Mesenchymal stem cell (in vitro differentiated cells and primary cell): ENCODE results near the gene TENM4.

Source experiments
- DNase-seq: peaks from one replicate; pipeline ENCODE4 v3.0.0-alpha.2; 2013
- H2AFZ ChIP-seq: one replicate; pipeline ENCODE4 v1.6.1; 2013; ENCODE audit warnings: low read depth, mild to moderate bottlenecking, control low read depth, inconsistent platforms, low read length, moderate library complexity
- H2AK5ac ChIP-seq: 2 replicates; pipeline ENCODE4 v1.6.1; 2013; ENCODE audit warnings: low read length, moderate library complexity, mild to moderate bottlenecking, inconsistent platforms; ENCODE audit not compliant: severe bottlenecking
- H2BK120ac ChIP-seq: one replicate; pipeline ENCODE4 v1.6.1; 2013; ENCODE audit warnings: low read depth, mild to moderate bottlenecking, inconsistent platforms, low read length, moderate library complexity
- H2BK12ac ChIP-seq, 2 experiments: one replicate each; pipeline ENCODE4 v1.6.1; 2013; ENCODE audit warnings: inconsistent platforms in 2 of 2, low read length in 2 of 2, mild to moderate bottlenecking in 2 of 2, moderate library complexity in 2 of 2, control low read depth in 1 of 2
- H2BK15ac ChIP-seq: one replicate; pipeline ENCODE4 v1.6.1; 2013; ENCODE audit warnings: mild to moderate bottlenecking, low read depth, inconsistent platforms; ENCODE audit not compliant: poor library complexity, severe bottlenecking
- H2BK5ac ChIP-seq: 2 replicates; pipeline ENCODE4 v1.6.1; 2013; ENCODE audit warnings: low read depth, mild to moderate bottlenecking, low read length, control low read depth, inconsistent platforms; ENCODE audit not compliant: poor library complexity, severe bottlenecking
- H3K14ac ChIP-seq, 2 experiments: one replicate each; pipeline ENCODE4 v1.6.1; 2013; ENCODE audit warnings: inconsistent platforms in 2 of 2, low read length in 2 of 2, control low read depth in 1 of 2, mild to moderate bottlenecking in 1 of 2, moderate library complexity in 1 of 2
- H3K18ac ChIP-seq, 2 experiments: one replicate each; pipeline ENCODE4 v1.6.1; 2013; ENCODE audit warnings: inconsistent platforms in 2 of 2, low read length in 2 of 2, control low read depth in 1 of 2, low read depth in 1 of 2, mild to moderate bottlenecking in 1 of 2
- H3K23ac ChIP-seq, 2 experiments: one replicate each; pipeline ENCODE4 v1.6.1; 2013; ENCODE audit warnings: inconsistent platforms in 2 of 2, low read length in 2 of 2, mild to moderate bottlenecking in 2 of 2, moderate library complexity in 2 of 2, control low read depth in 1 of 2
- H3K27ac ChIP-seq: 2 replicates; pipeline ENCODE4 v1.5.1; 2013; ENCODE audit warnings: mild to moderate bottlenecking, moderate library complexity, low read length, control low read depth, inconsistent platforms; ENCODE audit not compliant: poor library complexity, severe bottlenecking
- H3K27me3 ChIP-seq, 2 experiments: 2 replicates each; pipeline versions ENCODE4 v1.6.1 to v1.7.0; 2013; ENCODE audit warnings: low read length in 2 of 2, mild to moderate bottlenecking in 2 of 2, moderate library complexity in 2 of 2, control low read depth in 1 of 2, inconsistent platforms in 1 of 2; ENCODE audit not compliant: control insufficient read depth in 1 of 2, insufficient read depth in 1 of 2
- H3K36me3 ChIP-seq, 2 experiments: 2 replicates each; pipeline versions ENCODE4 v1.6.1 to v1.7.0; 2013; ENCODE audit warnings: low read length in 2 of 2, control low read depth in 1 of 2, inconsistent platforms in 1 of 2, low read depth in 1 of 2, mild to moderate bottlenecking in 1 of 2; ENCODE audit not compliant: insufficient read depth in 2 of 2, control insufficient read depth in 1 of 2
- H3K4ac ChIP-seq, 2 experiments: one replicate each; pipeline ENCODE4 v1.6.1; 2013; ENCODE audit warnings: inconsistent platforms in 2 of 2, low read length in 2 of 2, mild to moderate bottlenecking in 2 of 2, moderate library complexity in 2 of 2, control low read depth in 1 of 2, low read depth in 1 of 2
- H3K4me1 ChIP-seq: 2 replicates; pipeline ENCODE4 v1.6.1; 2013; ENCODE audit warnings: low read depth, low read length, control low read depth; ENCODE audit not compliant: control insufficient read depth, insufficient read depth
- H3K4me2 ChIP-seq: 2 replicates; pipeline ENCODE4 v1.6.1; 2013; ENCODE audit warnings: low read length, mild to moderate bottlenecking, inconsistent platforms; ENCODE audit not compliant: poor library complexity, severe bottlenecking
- H3K4me3 ChIP-seq, 2 experiments: 2 replicates each; pipeline versions ENCODE4 v1.5.1 to v1.7.0; 2013; ENCODE audit warnings: low read length in 2 of 2, mild to moderate bottlenecking in 2 of 2, control low read depth in 1 of 2, low read depth in 1 of 2; ENCODE audit not compliant: insufficient read depth in 1 of 2
- H3K79me1 ChIP-seq: replicated peaks from 2 replicates; pipeline ENCODE4 v1.6.1; 2013; ENCODE audit warnings: mild to moderate bottlenecking, control low read depth, low read length, inconsistent platforms; ENCODE audit not compliant: poor library complexity, severe bottlenecking
- H3K9ac ChIP-seq: 2 replicates; pipeline ENCODE4 v1.7.0; 2013; ENCODE audit warnings: mild to moderate bottlenecking, low read length, moderate library complexity
- H3K9me3 ChIP-seq: 2 replicates; pipeline ENCODE4 v1.7.0; 2013; ENCODE audit warnings: mild to moderate bottlenecking, low read length; ENCODE audit not compliant: control insufficient read depth
- H4K8ac ChIP-seq: one replicate; pipeline ENCODE4 v1.6.1; 2013; ENCODE audit warnings: inconsistent platforms, mild to moderate bottlenecking, low read length, moderate library complexity
- H4K91ac ChIP-seq: one replicate; pipeline ENCODE4 v1.6.1; 2013; ENCODE audit warnings: mild to moderate bottlenecking, low read length, inconsistent platforms
- WGBS: methylation state at CpG from one replicate; pipeline ENCODE4 v1.1.7; 2013; ENCODE audit warnings: mixed read lengths; 5-methylcytosine and 5-hydroxymethylcytosine counted together

The TENM4 gene

DNA sequence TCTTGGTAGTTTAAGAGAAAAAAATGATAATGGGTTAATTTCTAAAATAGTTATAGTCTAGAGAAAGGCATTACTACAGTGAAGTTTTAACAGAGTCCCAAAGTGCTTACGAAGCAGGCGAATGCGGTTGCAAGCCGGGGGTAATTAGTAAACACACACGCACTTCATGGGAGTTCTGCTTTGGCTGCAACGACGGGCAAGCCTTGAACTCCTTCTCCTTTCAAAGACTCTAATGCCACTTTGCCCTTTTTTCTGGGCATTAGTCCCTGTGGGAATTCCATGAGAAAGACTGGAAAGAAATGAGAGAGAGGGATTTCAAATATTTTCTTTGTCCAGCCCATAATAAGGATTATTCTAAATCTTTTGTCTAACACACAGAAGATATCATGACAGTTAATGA is 66.1 kb downstream of the TENM4 start:
- Histone ChIP-seq H3K79me1 (no peaks in the 10 kb centered on the region), H2AK5ac (no peak overlapping the region), H2AFZ (no peak overlapping the region), H4K8ac (no peak overlapping the region), H3K4me2 (no peak overlapping the region), H3K4me1 (no peaks in the 10 kb centered on the region), H2BK120ac (no peak overlapping the region), H3K14ac (no peak overlapping the region), H3K9ac (no peak overlapping the region), H2BK15ac (no peak overlapping the region), H3K27ac (no peak overlapping the region), H3K4me3 (no peak overlapping the region), H3K27me3 (peaks cover 0 to 4% of the 10 kb centered on the region in 2 experiments), H4K91ac (no peak overlapping the region), H3K36me3 (no peaks in the 10 kb centered on the region), H3K18ac (no peak overlapping the region), H3K9me3 (no peaks in the 10 kb centered on the region), H2BK5ac (no peak overlapping the region), H3K4ac (no peak overlapping the region), H2BK12ac (no peak overlapping the region), H3K23ac (no peak overlapping the region)
- DNase-seq, result no peak
- 48% methylated on average over 7 of the region's 7 CpGs for WGBS

- Histone ChIP-seq H2AK5ac (no peak overlapping the region), H3K27ac (no peak overlapping the region), H2BK12ac (no peak overlapping the region), H3K4me1 (no peaks in the 10 kb centered on the region), H2AFZ (no peak overlapping the region), H3K23ac (no peak overlapping the region), H3K27me3 (peaks cover 0 to 4% of the 10 kb centered on the region in 2 experiments), H3K18ac (no peak overlapping the region), H3K79me1 (no peaks in the 10 kb centered on the region), H3K4me3 (no peak overlapping the region), H3K4ac (no peak overlapping the region), H4K8ac (no peak overlapping the region), H2BK120ac (no peak overlapping the region), H2BK15ac (no peak overlapping the region), H3K9ac (no peak overlapping the region), H3K4me2 (no peak overlapping the region), H4K91ac (no peak overlapping the region), H3K14ac (no peak overlapping the region), H3K36me3 (no peaks in the 10 kb centered on the region), H3K9me3 (no peaks in the 10 kb centered on the region), H2BK5ac (no peak overlapping the region)
- no peak for DNase-seq
- 50% methylated on average over 1 of the region's 2 CpGs for WGBS
Observed at GRCh38 chr11:79371724-79372123, 69.1 kb downstream of the TENM4 start.

GRCh38 chr11:79371152-79371551 is 69.7 kb downstream of the TENM4 start:
- peaks cover 0 to 4% of the 10 kb centered on the region in 2 experiments for H3K27me3 ChIP-seq
- H3K9me3 ChIP-seq, result no peaks in the 10 kb centered on the region
- H3K4ac ChIP-seq, result no peak overlapping the region
- 29% methylated on average over 1 of the region's 1 CpG for WGBS
- no peak overlapping the region for H3K27ac ChIP-seq
- H3K9ac ChIP-seq, result no peak overlapping the region
- H4K8ac ChIP-seq, result no peak overlapping the region
- no peak overlapping the region for H3K4me3 ChIP-seq
- no peaks in the 10 kb centered on the region for H3K36me3 ChIP-seq
- H2AFZ ChIP-seq, result no peak overlapping the region
- no peak overlapping the region for H2BK15ac ChIP-seq
- no peaks in the 10 kb centered on the region for H3K4me1 ChIP-seq
- H3K14ac ChIP-seq, result no peak overlapping the region
- no peak overlapping the region for H3K4me2 ChIP-seq
- H3K23ac ChIP-seq, result peak overlapping the region in 1 of 2 experiments; percentile 6
- DNase-seq, result no peak
- no peak overlapping the region for H3K18ac ChIP-seq
- H2BK120ac ChIP-seq, result no peak overlapping the region
- H4K91ac ChIP-seq, result peak overlapping the region; percentile 28
- H2BK12ac ChIP-seq, result no peak overlapping the region
- H2AK5ac ChIP-seq, result no peak overlapping the region
- H2BK5ac ChIP-seq, result no peak overlapping the region
- H3K79me1 ChIP-seq, result no peaks in the 10 kb centered on the region

- no peaks in the 10 kb centered on the region for H3K9me3 ChIP-seq
Observed at GRCh38 chr11:79369055-79369454, 71.8 kb downstream of the TENM4 start.

More at GRCh38 chr11:79369055-79369454, 71.8 kb downstream of the TENM4 start:
- H3K79me1 ChIP-seq, result no peaks in the 10 kb centered on the region
- 77% methylated on average over 4 of the region's 5 CpGs for WGBS
- no peak overlapping the region for H3K4me3 ChIP-seq
- no peak overlapping the region for H2AFZ ChIP-seq
- no peaks in the 10 kb centered on the region for H3K36me3 ChIP-seq
- DNase-seq, result no peak
- no peak overlapping the region for H3K4ac ChIP-seq
- H2BK5ac ChIP-seq, result no peak overlapping the region
- H4K91ac ChIP-seq, result no peak overlapping the region
- no peak overlapping the region for H2BK120ac ChIP-seq
- H3K27ac ChIP-seq, result no peak overlapping the region
- H4K8ac ChIP-seq, result no peak overlapping the region
- no peak overlapping the region for H3K18ac ChIP-seq
- H3K4me2 ChIP-seq, result no peak overlapping the region
- H3K14ac ChIP-seq, result no peak overlapping the region
- H3K23ac ChIP-seq, result no peak overlapping the region
- no peak overlapping the region for H2BK12ac ChIP-seq
- no peak overlapping the region for H3K9ac ChIP-seq
- peaks cover 0 to 4% of the 10 kb centered on the region in 2 experiments for H3K27me3 ChIP-seq
- H3K4me1 ChIP-seq, result no peaks in the 10 kb centered on the region
- no peak overlapping the region for H2BK15ac ChIP-seq
- no peak overlapping the region for H2AK5ac ChIP-seq
